Stimulated activated naive CD8-positive, alpha-beta T cell treated with anti-CD3 and anti-CD28 coated beads, Interleukin-15, Interleukin-2, amounts not matched to agents 100 ng/mL and 50 ng/mL, for 24 hours (primary cell): ENCODE results near the gene CRYGA.

ENCODE experiments used
- H3K27ac Mint-ChIP-seq: one replicate; pipeline ENCODE4 v1.8.0; 2021; ENCODE audit warnings: mild to moderate bottlenecking, mixed read lengths
- H3K27me3 Mint-ChIP-seq: one replicate; pipeline ENCODE4 v1.8.0; 2021; ENCODE audit warnings: mixed read lengths
- H3K36me3 Mint-ChIP-seq: one replicate; pipeline ENCODE4 v1.8.0; 2021; ENCODE audit warnings: low read depth, mixed read lengths
- H3K4me1 Mint-ChIP-seq: one replicate; pipeline ENCODE4 v1.8.0; 2021; ENCODE audit warnings: low read depth, mixed read lengths
- H3K4me3 Mint-ChIP-seq: one replicate; pipeline ENCODE4 v1.8.0; 2021; ENCODE audit warnings: mild to moderate bottlenecking, mixed read lengths
- H3K9me3 Mint-ChIP-seq: one replicate; pipeline ENCODE4 v1.8.0; 2021; ENCODE audit warnings: mixed read lengths

CRYGA gene

GRCh38 chr2:208179028-208179609 is 15.7 kb upstream of the CRYGA start:
- Mint-ChIP-seq H3K9me3 (no peaks in the 10 kb centered on the region), H3K36me3 (no peaks in the 10 kb centered on the region), H3K27ac (no peak overlapping the region), H3K4me1 (peaks cover 4% of the 10 kb centered on the region), H3K27me3 (peaks cover 1% of the 10 kb centered on the region), H3K4me3 (no peak overlapping the region)

GRCh38 chr2:208175840-208176153 is 12.4 kb upstream of the CRYGA start:
- Mint-ChIP-seq H3K27me3 (peaks cover 4% of the 10 kb centered on the region), H3K4me1 (peaks cover 4% of the 10 kb centered on the region), H3K4me3 (no peak overlapping the region), H3K9me3 (no peaks in the 10 kb centered on the region), H3K27ac (no peak overlapping the region), H3K36me3 (no peaks in the 10 kb centered on the region)

GRCh38 chr2:208175069-208175839 is 11.9 kb upstream of the CRYGA start:
- Mint-ChIP-seq H3K4me3 (no peak overlapping the region), H3K4me1 (peaks cover 4% of the 10 kb centered on the region), H3K36me3 (no peaks in the 10 kb centered on the region), H3K9me3 (no peaks in the 10 kb centered on the region), H3K27ac (no peak overlapping the region), H3K27me3 (peaks cover 4% of the 10 kb centered on the region)

GRCh38 chr2:208174144-208174543 is 10.8 kb upstream of the CRYGA start:
- no peak overlapping the region for H3K27ac Mint-ChIP-seq
- H3K36me3 Mint-ChIP-seq, result no peaks in the 10 kb centered on the region

GRCh38 chr2:208172125-208172524 is 8.7 kb upstream of the CRYGA start:
- Mint-ChIP-seq H3K4me1 (peaks cover 4% of the 10 kb centered on the region), H3K27me3 (peaks cover 9% of the 10 kb centered on the region), H3K36me3 (no peaks in the 10 kb centered on the region), H3K27ac (no peak overlapping the region), H3K9me3 (no peaks in the 10 kb centered on the region), H3K4me3 (no peak overlapping the region)

More at GRCh38 chr2:208174144-208174543, 10.8 kb upstream of the CRYGA start:
- no peak overlapping the region for H3K4me3 Mint-ChIP-seq
- peaks cover 4% of the 10 kb centered on the region for H3K4me1 Mint-ChIP-seq
- H3K9me3 Mint-ChIP-seq, result no peaks in the 10 kb centered on the region
- H3K27me3 Mint-ChIP-seq, result peaks cover 4% of the 10 kb centered on the region

- no peak overlapping the region for H3K4me3 Mint-ChIP-seq
Measured at GRCh38 chr2:208164951-208165755, 1.8 kb upstream of the CRYGA start.

GRCh38 chr2:208156439-208156838 is 7.0 kb downstream of the CRYGA start:
- no peaks in the 10 kb centered on the region for H3K27me3 Mint-ChIP-seq
- H3K4me1 Mint-ChIP-seq, result no peaks in the 10 kb centered on the region
- no peak overlapping the region for H3K4me3 Mint-ChIP-seq
- H3K36me3 Mint-ChIP-seq, result no peaks in the 10 kb centered on the region
- H3K9me3 Mint-ChIP-seq, result peaks cover 6% of the 10 kb centered on the region
- H3K27ac Mint-ChIP-seq, result no peak overlapping the region

More at GRCh38 chr2:208164951-208165755, 1.8 kb upstream of the CRYGA start:
- H3K27me3 Mint-ChIP-seq, result peaks cover 12% of the 10 kb centered on the region
- H3K4me1 Mint-ChIP-seq, result no peaks in the 10 kb centered on the region
- no peaks in the 10 kb centered on the region for H3K9me3 Mint-ChIP-seq
- no peak overlapping the region for H3K27ac Mint-ChIP-seq
- no peaks in the 10 kb centered on the region for H3K36me3 Mint-ChIP-seq

- Mint-ChIP-seq H3K4me1 (no peaks in the 10 kb centered on the region), H3K36me3 (no peaks in the 10 kb centered on the region), H3K27me3 (peaks cover 5% of the 10 kb centered on the region), H3K4me3 (no peak overlapping the region), H3K9me3 (peaks cover 17% of the 10 kb centered on the region), H3K27ac (no peak overlapping the region)
Measured at GRCh38 chr2:208153156-208153555, 10.2 kb downstream of the CRYGA start.

- no peak overlapping the region for H3K27ac Mint-ChIP-seq
- H3K27me3 Mint-ChIP-seq, result peaks cover 5% of the 10 kb centered on the region
- no peak overlapping the region for H3K4me3 Mint-ChIP-seq
- peaks cover 17% of the 10 kb centered on the region for H3K9me3 Mint-ChIP-seq
- H3K4me1 Mint-ChIP-seq, result no peaks in the 10 kb centered on the region
- H3K36me3 Mint-ChIP-seq, result no peaks in the 10 kb centered on the region
Measured at GRCh38 chr2:208150956-208151355, 12.4 kb downstream of the CRYGA start.

GRCh38 chr2:208150094-208150493 is 13.3 kb downstream of the CRYGA start:
- no peaks in the 10 kb centered on the region for H3K36me3 Mint-ChIP-seq
- H3K4me1 Mint-ChIP-seq, result no peaks in the 10 kb centered on the region
- no peak overlapping the region for H3K27ac Mint-ChIP-seq
- H3K9me3 Mint-ChIP-seq, result peaks cover 17% of the 10 kb centered on the region
- H3K27me3 Mint-ChIP-seq, result peaks cover 5% of the 10 kb centered on the region
- H3K4me3 Mint-ChIP-seq, result no peak overlapping the region

- no peaks in the 10 kb centered on the region for H3K36me3 Mint-ChIP-seq
- no peak overlapping the region for H3K27ac Mint-ChIP-seq
Measured at GRCh38 chr2:208148803-208149202, 14.6 kb downstream of the CRYGA start.

GRCh38 chr2:208147759-208148158 is 15.6 kb downstream of the CRYGA start:
- Mint-ChIP-seq H3K27me3 (peaks cover 5% of the 10 kb centered on the region), H3K9me3 (peaks cover 17% of the 10 kb centered on the region), H3K36me3 (no peaks in the 10 kb centered on the region), H3K4me3 (no peak overlapping the region), H3K4me1 (no peaks in the 10 kb centered on the region), H3K27ac (no peak overlapping the region)

More at GRCh38 chr2:208148803-208149202, 14.6 kb downstream of the CRYGA start:
- H3K4me3 Mint-ChIP-seq, result no peak overlapping the region
- H3K9me3 Mint-ChIP-seq, result peaks cover 17% of the 10 kb centered on the region
- H3K27me3 Mint-ChIP-seq, result peaks cover 5% of the 10 kb centered on the region
- H3K4me1 Mint-ChIP-seq, result no peaks in the 10 kb centered on the region

GRCh38 chr2:208147008-208147407 is 16.4 kb downstream of the CRYGA start:
- Mint-ChIP-seq H3K36me3 (no peaks in the 10 kb centered on the region), H3K27ac (no peak overlapping the region), H3K27me3 (peaks cover 5% of the 10 kb centered on the region), H3K4me3 (no peak overlapping the region), H3K4me1 (no peaks in the 10 kb centered on the region), H3K9me3 (peaks cover 17% of the 10 kb centered on the region)

GRCh38 chr2:208146006-208146405 is 17.4 kb downstream of the CRYGA start, which contains the start of gene CRYGB:
TSS of gene CRYGB (minus strand) at chr2:208146158. CDS start at chr2:208146120, 38 bp downstream.
- Mint-ChIP-seq H3K27ac (no peak within 1 kb of the TSS), H3K4me1 (no peaks in the 10 kb centered on the region), H3K9me3 (peaks cover 8% of the 10 kb centered on the region), H3K27me3 (peaks cover 5% of the 10 kb centered on the region), H3K36me3 (no peaks in the 10 kb centered on the region), H3K4me3 (no peak within 1 kb of the TSS)
